ENCODE measurements around the gene YWHAH.

- TF ChIP-seq, protein P1, sequence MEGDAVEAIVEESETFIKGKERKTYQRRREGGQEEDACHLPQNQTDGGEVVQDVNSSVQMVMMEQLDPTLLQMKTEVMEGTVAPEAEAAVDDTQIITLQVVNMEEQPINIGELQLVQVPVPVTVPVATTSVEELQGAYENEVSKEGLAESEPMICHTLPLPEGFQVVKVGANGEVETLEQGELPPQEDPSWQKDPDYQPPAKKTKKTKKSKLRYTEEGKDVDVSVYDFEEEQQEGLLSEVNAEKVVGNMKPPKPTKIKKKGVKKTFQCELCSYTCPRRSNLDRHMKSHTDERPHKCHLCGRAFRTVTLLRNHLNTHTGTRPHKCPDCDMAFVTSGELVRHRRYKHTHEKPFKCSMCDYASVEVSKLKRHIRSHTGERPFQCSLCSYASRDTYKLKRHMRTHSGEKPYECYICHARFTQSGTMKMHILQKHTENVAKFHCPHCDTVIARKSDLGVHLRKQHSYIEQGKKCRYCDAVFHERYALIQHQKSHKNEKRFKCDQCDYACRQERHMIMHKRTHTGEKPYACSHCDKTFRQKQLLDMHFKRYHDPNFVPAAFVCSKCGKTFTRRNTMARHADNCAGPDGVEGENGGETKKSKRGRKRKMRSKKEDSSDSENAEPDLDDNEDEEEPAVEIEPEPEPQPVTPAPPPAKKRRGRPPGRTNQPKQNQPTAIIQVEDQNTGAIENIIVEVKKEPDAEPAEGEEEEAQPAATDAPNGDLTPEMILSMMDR (IDR thresholded peaks at IDR 0.05) = no peak
- TF ChIP-seq POLR2A (IDR thresholded peaks at IDR 0.05) (no peak), EP300 (IDR thresholded peaks at IDR 0.05) (no peak)
Observed at GRCh38 chr22:32005453-32005852, 61.1 kb downstream of the YWHAH start.
